HL-60 (cell line): ENCODE measurements around the gene UCHL3.

Source experiments
- CTCF ChIP-seq: IDR thresholded peaks from one replicate; pipeline ENCODE4 v1.5.1; 2011; ENCODE audit warnings: low read length, control low read depth, inconsistent platforms; ENCODE audit not compliant: insufficient read depth
- POLR2AphosphoS5 ChIP-seq: IDR thresholded peaks from 2 replicates; pipeline ENCODE4 v1.6.1; 2012; ENCODE audit warnings: low read depth
- REST ChIP-seq: IDR thresholded peaks from 2 replicates; pipeline ENCODE4 v1.6.1; 2012; ENCODE audit warnings: low read depth; ENCODE audit not compliant: insufficient replicate concordance
- SPI1 ChIP-seq: IDR thresholded peaks from 2 replicates; pipeline ENCODE4 v1.6.1; 2012; ENCODE audit warnings: low read depth, mild to moderate bottlenecking, borderline replicate concordance

GRCh38 chr13:75506018-75506417, 43.6 kb upstream of the UCHL3 start:
- no peak for TF ChIP-seq CTCF
- no peak for TF ChIP-seq REST
- TF ChIP-seq POLR2AphosphoS5 = no peak
- TF ChIP-seq SPI1 = peak; percentile 48; the same call in 1 of the 2 replicates
